HG02759 (cell line): ENCODE results near the gene GNAS.
A peak's percentile ranks its signal among the peaks of the same experiment; 100 is the strongest.

Experiments
- ATAC-seq: cut with Tn5 transposase; IDR thresholded peaks from one replicate; pipeline ENCODE4 v1.9.1; 2021; ENCODE audit warnings: mild to moderate bottlenecking, moderate library complexity; ENCODE audit not compliant: unreplicated experiment

GNAS gene

GRCh38 chr20:58851969-58852458, 502 bp upstream of the GNAS start:
- ATAC-seq, result no peak

GRCh38 chr20:58853466-58853865, 950 bp downstream of the GNAS start:
- no peak for ATAC-seq

GRCh38 chr20:58853976-58854637, 1.6 kb downstream of the GNAS start:
- no peak for ATAC-seq

DNA sequence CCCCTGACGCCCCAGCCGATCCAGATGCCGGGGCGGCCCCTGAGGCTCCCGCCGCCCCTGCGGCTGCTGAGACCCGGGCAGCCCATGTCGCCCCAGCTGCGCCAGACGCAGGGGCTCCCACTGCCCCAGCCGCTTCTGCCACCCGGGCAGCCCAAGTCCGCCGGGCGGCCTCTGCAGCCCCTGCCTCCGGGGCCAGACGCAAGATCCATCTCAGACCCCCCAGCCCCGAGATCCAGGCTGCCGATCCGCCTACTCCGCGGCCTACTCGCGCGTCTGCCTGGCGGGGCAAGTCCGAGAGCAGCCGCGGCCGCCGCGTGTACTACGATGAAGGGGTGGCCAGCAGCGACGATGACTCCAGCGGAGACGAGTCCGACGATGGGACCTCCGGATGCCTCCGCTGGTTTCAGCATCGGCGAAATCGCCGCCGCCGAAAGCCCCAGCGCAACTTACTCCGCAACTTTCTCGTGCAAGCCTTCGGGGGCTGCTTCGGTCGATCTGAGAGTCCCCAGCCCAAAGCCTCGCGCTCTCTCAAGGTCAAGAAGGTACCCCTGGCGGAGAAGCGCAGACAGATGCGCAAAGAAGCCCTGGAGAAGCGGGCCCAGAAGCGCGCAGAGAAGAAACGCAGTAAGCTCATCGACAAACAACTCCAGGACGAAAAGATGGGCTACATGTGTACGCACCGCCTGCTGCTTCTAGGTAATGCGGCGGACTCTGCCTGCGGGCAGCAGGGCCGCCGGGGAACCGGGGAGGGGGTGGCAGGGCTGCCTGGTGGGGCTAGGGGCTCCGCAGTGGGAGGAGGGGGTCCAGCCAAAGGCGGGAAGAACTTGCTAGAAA, 2.3 kb downstream of the GNAS start:
- no peak for ATAC-seq

DNA sequence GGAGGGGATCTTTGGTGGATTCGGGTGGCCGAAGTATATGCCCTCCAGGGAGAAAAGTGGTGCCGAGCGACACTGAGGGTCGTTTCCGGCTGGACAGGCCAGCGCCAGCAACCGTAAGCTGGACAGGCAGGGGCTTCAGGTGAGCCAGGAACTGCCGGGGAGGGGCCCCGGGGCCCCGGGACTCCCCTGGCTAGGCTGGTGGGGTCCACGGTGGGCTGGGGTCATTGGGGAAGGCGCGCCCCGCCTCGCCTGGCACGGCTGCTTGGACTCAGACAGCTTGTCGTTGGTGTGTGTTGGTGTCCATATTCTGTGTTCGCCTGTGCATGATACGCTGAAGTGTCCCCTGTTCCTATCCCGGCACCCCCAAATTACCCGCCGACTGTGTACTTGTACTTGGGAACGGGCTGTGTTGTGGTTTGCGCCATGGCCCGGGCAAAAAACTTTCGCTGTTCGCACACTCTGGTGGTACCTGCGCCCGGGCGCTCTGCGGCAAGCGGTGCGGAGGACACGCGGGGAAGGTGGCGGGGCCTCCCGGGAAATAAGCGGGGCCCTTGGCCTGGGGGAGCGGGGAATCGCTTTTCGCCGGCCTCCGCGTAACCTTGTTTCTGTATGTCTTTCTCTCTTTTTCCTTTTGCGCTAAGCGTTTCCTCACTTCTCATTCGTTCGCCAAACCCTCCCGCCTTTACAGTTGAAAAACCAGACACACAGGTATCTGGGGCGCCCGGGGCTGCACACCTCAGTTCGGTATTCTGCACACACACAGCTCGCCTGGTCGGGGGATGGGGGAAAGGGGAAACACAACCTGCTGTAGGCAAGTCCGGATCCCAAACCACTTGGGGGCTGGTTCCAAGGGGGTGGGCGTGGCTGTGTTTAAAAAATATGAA, 3.2 kb downstream of the GNAS start:
- no peak for ATAC-seq

GRCh38 chr20:58863044-58863790, 10.7 kb downstream of the GNAS start:
- no peak for ATAC-seq

DNA sequence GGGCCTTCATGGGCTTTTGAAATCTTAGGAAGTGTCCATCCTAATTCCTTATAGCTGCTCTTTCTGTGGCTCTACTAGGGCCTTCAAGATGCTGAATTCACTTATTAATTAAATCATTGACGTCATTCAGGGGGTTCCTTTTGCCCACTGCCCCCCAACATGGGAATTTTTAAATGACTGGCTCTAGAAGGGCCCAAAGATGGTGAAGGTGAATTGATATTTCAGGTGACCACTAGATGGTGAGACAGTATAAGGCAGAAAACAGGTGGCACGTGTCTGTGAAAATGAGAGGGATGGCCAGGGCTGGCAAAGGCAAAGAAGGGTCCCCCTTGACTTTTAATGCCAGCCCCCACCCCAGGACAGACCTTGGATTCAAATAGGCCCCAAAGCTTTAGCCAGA, 11.8 kb downstream of the GNAS start:
- ATAC-seq, result no peak

GRCh38 chr20:58865843-58866242, 13.3 kb downstream of the GNAS start:
- no peak for ATAC-seq

- no peak for ATAC-seq
Measured at GRCh38 chr20:58867211-58867610, 14.7 kb downstream of the GNAS start.

GRCh38 chr20:58868795-58869194, 16.3 kb downstream of the GNAS start:
- no peak for ATAC-seq

GRCh38 chr20:58869662-58870227, 17.2 kb downstream of the GNAS start:
- ATAC-seq, result no peak

- peak; percentile 40 for ATAC-seq
Measured at GRCh38 chr20:58870293-58871014, 17.9 kb downstream of the GNAS start.

DNA sequence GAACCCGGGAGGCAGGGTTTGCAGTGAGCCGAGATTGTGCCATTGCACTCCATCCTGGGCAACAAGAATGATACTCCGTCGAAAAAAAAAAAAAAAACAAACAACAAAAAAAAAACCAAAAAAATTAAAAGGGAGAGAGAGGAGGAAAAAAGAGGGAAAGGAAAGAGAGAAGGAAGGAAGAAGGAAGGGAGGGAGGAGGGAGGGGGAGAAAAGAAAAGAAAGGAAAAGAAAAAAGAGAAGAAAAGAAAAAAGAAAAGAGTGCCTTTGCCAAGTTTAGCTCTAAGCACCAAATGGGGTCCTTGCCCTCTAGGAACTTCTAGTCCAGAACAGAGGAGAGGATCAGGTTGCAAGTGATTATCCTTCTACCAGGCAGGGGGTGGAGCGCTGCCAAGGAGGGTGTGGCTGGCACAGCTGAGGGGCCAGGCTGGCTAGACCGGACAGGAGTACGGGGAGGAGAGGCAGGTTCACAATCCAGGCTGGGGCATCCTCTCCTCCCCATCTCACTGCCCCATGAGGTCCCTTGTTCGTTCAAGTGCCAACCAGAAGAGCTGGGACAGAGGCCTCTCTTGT, 19.1 kb downstream of the GNAS start:
- ATAC-seq, result no peak

- no peak for ATAC-seq
Measured at GRCh38 chr20:58874469-58874868, 22.0 kb downstream of the GNAS start.

- ATAC-seq, result no peak
Measured at GRCh38 chr20:58875111-58875510, 22.6 kb downstream of the GNAS start.

GRCh38 chr20:58875541-58876134, 23.1 kb downstream of the GNAS start:
- ATAC-seq, result no peak

DNA sequence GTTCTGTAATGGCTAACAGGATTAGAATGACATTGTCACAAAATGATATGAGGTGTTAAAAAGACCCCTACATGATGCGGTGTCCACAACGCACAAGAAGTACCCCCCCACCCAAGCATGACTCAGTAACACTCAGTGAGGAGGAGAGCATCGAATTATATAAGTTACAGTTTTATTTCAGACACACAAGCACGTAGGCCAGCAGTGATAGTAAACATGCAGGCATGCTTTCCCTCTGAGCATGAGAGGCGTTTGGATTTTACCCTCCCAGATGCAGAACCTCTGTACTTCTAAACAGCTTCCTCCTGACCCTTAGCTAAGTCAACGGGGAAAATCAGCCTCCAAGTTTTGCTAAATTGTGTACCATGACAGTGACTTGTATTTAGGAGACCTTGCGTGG, 23.9 kb downstream of the GNAS start:
- ATAC-seq, result no peak

DNA sequence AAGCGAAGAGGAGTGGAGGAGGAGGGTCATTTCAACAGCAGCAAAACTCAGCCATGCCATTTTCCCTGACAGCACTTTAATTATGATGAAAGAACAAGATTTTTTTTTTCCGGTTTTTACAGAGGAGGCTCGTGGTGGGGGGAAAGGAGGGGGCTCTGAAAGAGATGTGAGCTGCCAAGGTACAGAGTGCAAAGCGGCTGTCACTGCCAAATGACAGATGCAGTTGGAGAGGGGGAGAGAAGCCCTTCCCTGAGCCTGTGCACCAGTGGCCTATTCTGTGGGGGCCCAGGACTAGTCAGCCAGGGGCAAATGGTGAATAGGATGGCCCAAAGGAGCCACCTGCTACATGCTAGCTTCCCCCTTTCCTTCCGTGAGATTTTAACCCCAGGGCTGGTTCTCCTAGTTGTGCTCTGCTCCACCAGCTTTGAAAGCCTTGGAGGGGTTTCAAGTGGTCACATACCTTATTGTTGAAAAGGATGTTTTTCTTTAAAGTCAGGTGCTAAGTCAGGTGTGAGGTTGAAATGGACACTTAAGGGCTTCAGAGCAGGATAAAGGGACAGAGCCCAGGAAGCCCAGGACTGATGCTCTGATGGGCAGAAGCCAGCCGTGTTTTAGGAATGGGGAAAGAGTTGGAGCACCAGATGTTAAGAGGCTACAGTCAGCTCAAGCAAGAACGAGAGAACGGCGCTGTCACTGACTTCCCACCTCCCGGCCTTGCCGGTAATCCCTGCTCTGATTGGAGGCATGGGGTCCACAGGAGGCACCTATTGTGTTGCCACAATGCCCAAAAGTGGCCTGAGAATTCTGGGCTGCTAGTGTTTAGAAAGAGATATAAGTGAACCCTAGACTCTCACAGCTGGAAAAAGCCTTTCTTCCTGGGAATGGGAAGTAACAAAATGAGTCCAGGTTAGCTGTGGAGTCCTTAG, 24.8 kb downstream of the GNAS start:
- ATAC-seq, result no peak
